ENCODE data around the gene ETNK2.

ETNK2 gene

GRCh38 chr1:204151552-204152309 lies at the start of gene ETNK2:
Gene ETNK2 (minus strand): TSS chr1:204152044. CDS start chr1:204151852, 192 bp downstream.
- no peak for DNase-seq

GRCh38 chr1:204201348-204202040 lies 49.6 kb upstream of the ETNK2 start:
- DNase-seq = no peak

GRCh38 chr1:204199579-204199978 lies 47.7 kb upstream of the ETNK2 start:
- DNase-seq = no peak

- DNase-seq = no peak
Observed at GRCh38 chr1:204198348-204199340, 46.8 kb upstream of the ETNK2 start.

- no peak for DNase-seq
Observed at GRCh38 chr1:204197068-204197467, 45.2 kb upstream of the ETNK2 start.

GRCh38 chr1:204196068-204196795 lies 44.4 kb upstream of the ETNK2 start, which contains the start of gene KISS1:
Gene KISS1 (minus strand): TSS chr1:204196491. CDS start chr1:204192876, 3,615 bp downstream.
- no peak for DNase-seq

GRCh38 chr1:204194771-204195170 lies 42.9 kb upstream of the ETNK2 start:
- no peak for DNase-seq

GRCh38 chr1:204194080-204194479 lies 42.2 kb upstream of the ETNK2 start:
- no peak for DNase-seq

GRCh38 chr1:204192589-204193352 lies 40.9 kb upstream of the ETNK2 start:
- DNase-seq = no peak

GRCh38 chr1:204192046-204192445 lies 40.2 kb upstream of the ETNK2 start:
- DNase-seq = no peak

GRCh38 chr1:204191456-204191855 lies 39.6 kb upstream of the ETNK2 start:
- no peak for DNase-seq

GRCh38 chr1:204190212-204191211 lies 38.7 kb upstream of the ETNK2 start:
- DNase-seq = no peak

- no peak for DNase-seq
Observed at GRCh38 chr1:204188959-204189639, 37.3 kb upstream of the ETNK2 start.

- DNase-seq = no peak
Observed at GRCh38 chr1:204186597-204186996, 34.8 kb upstream of the ETNK2 start.

GRCh38 chr1:204181116-204181515 lies 29.3 kb upstream of the ETNK2 start:
- DNase-seq = no peak

GRCh38 chr1:204180133-204180532 lies 28.3 kb upstream of the ETNK2 start:
- no peak for DNase-seq

GRCh38 chr1:204178487-204179281 lies 26.8 kb upstream of the ETNK2 start:
- no peak for DNase-seq

GRCh38 chr1:204177133-204177532 lies 25.3 kb upstream of the ETNK2 start:
- no peak for DNase-seq

- no peak for DNase-seq
Observed at GRCh38 chr1:204176049-204176448, 24.2 kb upstream of the ETNK2 start.
